HG03571 (cell line): ENCODE results near the gene OPALIN.

ENCODE experiments used
- ATAC-seq: cut with Tn5 transposase; IDR thresholded peaks from one replicate; pipeline ENCODE4 v1.9.1; 2021; ENCODE audit not compliant: unreplicated experiment

The OPALIN gene

DNA sequence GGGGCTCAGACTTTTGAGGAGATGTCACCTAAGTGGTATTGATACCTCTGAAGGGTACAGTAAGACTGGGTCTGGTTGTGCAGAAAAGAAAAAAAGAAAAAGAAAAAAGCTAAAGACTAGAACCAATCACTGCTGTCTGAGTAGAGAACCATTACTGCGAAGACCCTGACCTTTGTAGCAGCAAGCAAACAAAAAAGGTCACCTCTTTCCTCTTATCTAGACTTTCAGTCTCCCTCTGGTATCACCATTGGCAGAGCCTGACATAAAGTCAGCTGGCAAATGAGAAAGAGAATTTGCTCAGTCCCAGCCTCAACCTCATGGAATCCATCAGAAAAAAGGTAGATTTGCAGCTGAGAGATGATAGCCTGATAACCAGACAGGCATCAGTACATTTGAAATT is 57.2 kb downstream of the OPALIN start:
- no peak for ATAC-seq

DNA sequence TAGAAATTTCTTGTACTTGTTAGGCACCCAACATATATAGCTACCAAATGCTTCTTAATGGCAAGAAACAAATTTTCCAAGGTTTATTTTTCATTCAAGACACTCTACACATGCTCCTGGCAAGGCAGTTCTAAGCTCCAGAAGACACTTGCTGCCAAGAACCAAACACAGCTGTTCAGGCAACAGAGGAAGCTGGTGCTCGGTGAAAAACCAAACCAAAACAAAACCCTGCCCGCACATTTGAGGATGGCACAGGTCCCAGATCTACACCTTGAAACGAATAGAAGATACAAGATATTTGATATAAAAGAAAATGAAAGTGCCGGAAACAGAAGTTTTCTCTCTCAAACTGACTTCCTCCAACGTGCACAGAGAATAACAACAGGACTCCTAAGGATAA is 59.4 kb downstream of the OPALIN start:
- no peak for ATAC-seq

DNA sequence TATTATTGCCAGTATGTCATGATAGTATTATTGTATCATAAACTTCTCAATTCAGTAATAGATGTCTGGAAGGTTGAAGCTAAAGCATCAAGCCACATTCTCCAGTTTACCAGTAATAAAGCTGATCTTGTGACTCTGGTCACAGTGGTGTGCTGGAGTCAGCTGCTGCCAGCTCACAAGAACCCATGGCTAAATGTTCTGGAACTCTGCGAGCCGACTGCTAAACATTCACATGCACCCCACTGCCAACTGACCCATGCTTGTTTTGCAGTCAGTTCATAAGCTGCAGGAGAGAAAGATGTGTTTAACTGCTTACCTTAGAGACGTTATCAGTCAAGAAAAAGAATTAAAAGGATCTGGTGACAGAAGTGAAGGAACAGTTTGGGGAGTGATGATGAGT is 60.4 kb downstream of the OPALIN start:
- no peak for ATAC-seq

DNA sequence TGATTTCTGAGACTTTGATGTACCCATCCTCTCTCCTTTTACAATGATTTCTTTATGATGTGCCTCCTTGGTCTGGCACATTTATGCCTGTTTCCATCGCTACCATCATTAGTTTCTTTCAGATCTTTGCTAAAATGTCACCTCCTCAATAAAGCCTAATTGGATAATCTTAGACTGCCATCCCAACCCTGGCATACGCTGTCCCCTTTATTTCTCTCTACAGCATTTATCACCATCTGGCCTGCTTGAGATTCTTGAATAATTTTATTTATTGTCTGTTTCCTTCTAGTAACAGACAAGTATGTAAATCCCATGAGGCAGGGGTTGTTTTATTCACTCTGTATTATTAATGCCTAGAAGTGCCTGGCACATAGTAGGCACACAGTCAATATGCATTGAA is 61.3 kb downstream of the OPALIN start:
- no peak for ATAC-seq

DNA sequence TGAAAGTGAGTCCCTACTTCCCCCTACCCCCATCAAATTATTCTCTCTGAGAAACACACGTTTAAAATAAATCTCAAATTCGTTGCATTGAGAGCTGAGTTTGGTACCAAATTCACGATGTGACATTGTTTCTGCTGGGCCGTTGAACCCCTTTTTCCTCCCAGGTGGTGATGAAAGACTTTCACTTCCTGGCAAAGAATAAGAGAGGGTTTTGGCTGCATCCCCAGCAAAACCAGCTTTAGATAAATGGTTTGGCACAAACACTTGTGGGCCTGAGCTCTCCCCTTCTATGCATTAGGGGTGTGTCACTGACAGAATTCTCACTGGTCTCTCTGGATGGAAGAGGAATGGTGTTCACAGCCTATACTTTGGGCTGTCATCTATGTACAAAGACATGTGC is 63.3 kb downstream of the OPALIN start:
- no peak for ATAC-seq
